ENCODE data around the gene PRRX2.

PRRX2 gene

GRCh38 chr9:129709438-129710168, 44.2 kb downstream of the PRRX2 start:
- no peak for DNase-seq (ENCODE audit: low read depth)

GRCh38 chr9:129710169-129710453, 44.7 kb downstream of the PRRX2 start:
- DNase-seq (ENCODE audit: low read depth) = no peak

- peak; percentile 44 for DNase-seq (ENCODE audit: low read depth)
Measured at GRCh38 chr9:129712634-129713401, 47.4 kb downstream of the PRRX2 start.

- no peak for DNase-seq (ENCODE audit: low read depth)
Measured at GRCh38 chr9:129713402-129713679, 47.9 kb downstream of the PRRX2 start.

- DNase-seq (ENCODE audit: low read depth) = no peak
Measured at GRCh38 chr9:129714511-129715061, 49.1 kb downstream of the PRRX2 start.

GRCh38 chr9:129716091-129716490, 50.6 kb downstream of the PRRX2 start:
- no peak for DNase-seq (ENCODE audit: low read depth)

GRCh38 chr9:129717991-129718390, 52.5 kb downstream of the PRRX2 start:
- no peak for DNase-seq (ENCODE audit: low read depth)

- DNase-seq (ENCODE audit: low read depth) = no peak
Measured at GRCh38 chr9:129718647-129719046, 53.2 kb downstream of the PRRX2 start.

- DNase-seq (ENCODE audit: low read depth) = no peak
Measured at GRCh38 chr9:129719135-129719534, 53.7 kb downstream of the PRRX2 start.

GRCh38 chr9:129720181-129720864, 54.9 kb downstream of the PRRX2 start:
- no peak for DNase-seq (ENCODE audit: low read depth)

- DNase-seq (ENCODE audit: low read depth) = no peak
Measured at GRCh38 chr9:129720865-129721545, 55.6 kb downstream of the PRRX2 start.

- DNase-seq (ENCODE audit: low read depth) = no peak
Measured at GRCh38 chr9:129722913-129723312, 57.5 kb downstream of the PRRX2 start.

GRCh38 chr9:129724456-129725190, 59.2 kb downstream of the PRRX2 start:
- DNase-seq (ENCODE audit: low read depth) = no peak

GRCh38 chr9:129725795-129726251, 60.4 kb downstream of the PRRX2 start:
- DNase-seq (ENCODE audit: low read depth) = no peak

- no peak for DNase-seq (ENCODE audit: low read depth)
Measured at GRCh38 chr9:129726322-129727160, 61.1 kb downstream of the PRRX2 start.

- no peak for DNase-seq (ENCODE audit: low read depth)
Measured at GRCh38 chr9:129728744-129729143, 63.3 kb downstream of the PRRX2 start.

GRCh38 chr9:129731477-129732085, 66.1 kb downstream of the PRRX2 start:
- no peak for DNase-seq (ENCODE audit: low read depth)

- DNase-seq (ENCODE audit: low read depth) = no peak
Measured at GRCh38 chr9:129732100-129732499, 66.7 kb downstream of the PRRX2 start.

- no peak for DNase-seq (ENCODE audit: low read depth)
Measured at GRCh38 chr9:129732946-129733631, 67.6 kb downstream of the PRRX2 start.

GRCh38 chr9:129733632-129733953, 68.1 kb downstream of the PRRX2 start:
- no peak for DNase-seq (ENCODE audit: low read depth)

All from non-pigmented ciliary epithelial cell (primary cell).